Stimulated activated CD4-positive, alpha-beta T cell treated with anti-CD3 and anti-CD28 coated beads, Interleukin-4, amount 100 ng/mL, for 4 hours (primary cell): ENCODE results near the gene HINT2.

Source experiments
- DNase-seq, 2 experiments: peaks; one replicate each; pipeline ENCODE4 v3.0.0-alpha.2; 2020

Gene HINT2

DNA sequence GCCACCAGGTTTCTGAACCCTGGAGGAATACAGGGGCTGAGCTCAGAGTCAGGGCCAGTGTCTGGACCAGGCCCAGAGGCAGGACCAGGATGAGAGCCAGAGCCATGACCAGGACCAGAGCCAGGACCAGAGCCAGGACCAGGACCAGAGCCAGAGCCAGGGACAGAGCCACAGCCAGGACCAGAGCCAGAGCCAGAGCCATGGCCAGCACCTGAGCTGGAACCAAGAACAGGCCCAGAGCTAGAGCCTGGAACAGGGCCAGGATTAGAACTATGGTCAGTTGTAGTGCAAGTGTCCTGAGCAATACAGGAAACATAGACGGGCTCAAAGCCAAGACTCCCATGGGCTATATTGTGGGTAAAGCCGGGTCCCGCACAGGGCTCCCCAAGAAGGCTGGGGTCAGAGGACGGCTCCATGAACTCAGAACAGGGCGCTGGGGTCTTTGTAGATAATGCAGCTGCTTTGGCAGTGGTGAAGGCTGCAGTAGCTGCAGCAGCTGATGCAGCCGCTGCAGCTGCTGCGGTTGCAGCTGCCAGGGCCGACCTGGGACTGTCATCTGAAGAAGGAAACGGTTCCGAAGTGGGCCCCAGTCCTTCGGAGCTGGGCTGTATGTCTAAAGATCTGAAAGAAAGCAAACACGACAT lies 3.3 kb downstream of the HINT2 start:
- no peak for DNase-seq

DNA sequence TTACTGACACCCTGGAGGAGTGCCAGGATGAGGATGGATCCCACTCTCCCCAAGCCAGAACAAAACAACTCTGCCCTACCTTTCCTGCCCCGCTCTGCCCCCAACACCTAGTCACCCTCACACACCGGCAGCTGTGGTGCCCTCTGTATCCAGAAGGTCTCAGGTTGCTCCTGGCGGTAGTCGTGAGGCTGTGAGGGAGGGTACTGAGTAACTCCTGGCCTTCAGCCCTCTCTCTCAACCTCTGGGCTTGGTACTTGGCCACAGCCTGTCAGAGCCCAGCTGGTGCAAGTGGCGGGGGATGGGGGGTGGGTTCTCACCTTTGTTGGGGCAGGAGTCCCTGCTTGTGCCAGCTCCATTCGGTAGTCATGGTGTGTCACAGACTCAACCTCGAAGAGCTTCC lies 4.7 kb downstream of the HINT2 start:
- no peak for DNase-seq

DNA sequence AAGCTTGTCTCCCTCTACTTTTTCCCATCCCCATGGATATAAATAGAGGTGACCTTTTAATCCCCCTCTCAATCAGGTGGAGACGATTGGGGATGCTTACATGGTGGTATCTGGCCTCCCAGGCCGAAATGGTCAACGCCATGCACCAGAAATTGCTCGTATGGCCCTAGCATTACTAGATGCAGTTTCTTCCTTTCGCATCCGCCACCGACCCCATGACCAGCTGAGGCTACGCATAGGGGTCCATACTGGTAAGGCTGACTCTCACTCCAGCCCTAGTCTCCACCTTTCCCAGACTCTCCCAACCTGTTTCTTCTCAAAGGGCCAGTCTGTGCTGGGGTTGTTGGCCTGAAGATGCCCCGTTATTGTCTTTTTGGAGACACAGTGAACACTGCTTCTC lies 6.4 kb downstream of the HINT2 start:
- no peak for DNase-seq

DNA sequence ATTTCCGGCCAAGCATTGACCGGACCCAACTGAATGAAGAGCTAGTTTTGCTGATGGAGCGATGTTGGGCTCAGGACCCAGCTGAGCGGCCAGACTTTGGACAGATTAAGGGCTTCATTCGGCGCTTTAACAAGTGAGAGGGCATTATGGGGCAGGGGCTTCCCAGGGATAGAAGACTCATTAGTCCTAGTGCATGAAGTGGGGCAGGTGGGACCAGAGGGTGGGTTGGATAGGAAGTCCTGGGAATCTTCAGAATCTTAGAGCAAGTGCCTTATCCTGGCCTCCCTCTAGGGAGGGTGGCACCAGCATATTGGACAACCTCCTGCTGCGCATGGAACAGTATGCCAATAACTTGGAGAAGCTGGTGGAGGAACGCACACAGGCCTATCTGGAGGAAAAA lies 8.7 kb downstream of the HINT2 start:
- no peak for DNase-seq

DNA sequence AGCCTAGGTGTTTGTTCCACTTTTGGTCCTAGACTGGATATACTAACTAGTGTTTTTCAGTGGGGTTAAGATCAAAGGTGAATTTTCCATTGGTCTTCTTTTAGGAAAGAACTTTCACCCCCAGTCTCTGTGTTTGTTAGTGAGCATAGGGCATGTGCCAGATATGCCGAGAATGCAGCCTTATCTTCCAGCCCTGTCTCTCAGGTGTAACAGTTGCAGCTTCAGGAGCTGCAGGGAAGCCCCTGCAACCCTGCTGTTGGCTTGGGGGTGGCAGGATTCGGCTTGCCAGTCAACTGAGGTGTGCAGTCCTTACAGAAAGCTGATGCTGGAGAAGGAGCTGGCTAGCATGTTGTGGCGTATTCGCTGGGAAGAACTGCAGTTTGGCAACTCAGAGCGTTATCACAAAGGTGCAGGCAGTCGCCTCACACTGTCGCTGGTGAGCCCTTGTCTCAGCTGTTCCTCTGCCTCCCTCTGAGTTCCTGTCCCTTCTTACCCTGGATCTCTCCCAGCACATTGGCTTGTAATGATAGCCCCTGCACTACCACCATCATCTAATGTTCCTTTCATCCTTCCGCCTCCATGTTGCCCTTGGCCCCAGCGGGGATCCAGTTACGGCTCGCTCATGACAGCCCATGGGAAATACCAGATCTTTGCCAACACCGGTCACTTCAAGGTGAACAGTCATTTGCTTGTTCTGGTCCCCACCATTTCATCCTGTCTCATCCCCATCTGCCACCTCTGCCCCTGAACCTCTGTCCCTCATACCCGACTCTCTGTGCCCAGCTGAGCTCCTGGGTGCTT lies 13.3 kb downstream of the HINT2 start:
- DNase-seq: no peak

DNA sequence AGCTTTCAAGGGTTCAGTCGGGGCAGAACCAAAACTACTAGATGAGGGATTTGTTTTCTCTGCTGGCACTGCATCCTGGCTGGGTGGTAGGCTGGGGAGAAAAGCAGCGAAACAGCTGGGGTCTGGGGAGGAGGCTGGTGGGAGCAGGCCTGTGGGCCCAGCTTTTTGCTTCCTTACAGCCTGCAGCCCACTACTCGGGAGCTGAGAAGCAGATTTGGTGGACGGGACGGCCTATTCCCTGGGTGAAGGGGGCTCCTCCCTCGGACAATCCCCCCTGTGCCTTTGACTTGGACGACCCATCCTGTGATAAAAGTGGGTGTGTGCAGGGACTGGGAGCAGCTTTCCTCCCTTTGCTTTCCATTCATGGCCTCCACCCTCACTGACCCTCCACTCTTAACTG lies 14.3 kb downstream of the HINT2 start:
- no peak for DNase-seq

DNA sequence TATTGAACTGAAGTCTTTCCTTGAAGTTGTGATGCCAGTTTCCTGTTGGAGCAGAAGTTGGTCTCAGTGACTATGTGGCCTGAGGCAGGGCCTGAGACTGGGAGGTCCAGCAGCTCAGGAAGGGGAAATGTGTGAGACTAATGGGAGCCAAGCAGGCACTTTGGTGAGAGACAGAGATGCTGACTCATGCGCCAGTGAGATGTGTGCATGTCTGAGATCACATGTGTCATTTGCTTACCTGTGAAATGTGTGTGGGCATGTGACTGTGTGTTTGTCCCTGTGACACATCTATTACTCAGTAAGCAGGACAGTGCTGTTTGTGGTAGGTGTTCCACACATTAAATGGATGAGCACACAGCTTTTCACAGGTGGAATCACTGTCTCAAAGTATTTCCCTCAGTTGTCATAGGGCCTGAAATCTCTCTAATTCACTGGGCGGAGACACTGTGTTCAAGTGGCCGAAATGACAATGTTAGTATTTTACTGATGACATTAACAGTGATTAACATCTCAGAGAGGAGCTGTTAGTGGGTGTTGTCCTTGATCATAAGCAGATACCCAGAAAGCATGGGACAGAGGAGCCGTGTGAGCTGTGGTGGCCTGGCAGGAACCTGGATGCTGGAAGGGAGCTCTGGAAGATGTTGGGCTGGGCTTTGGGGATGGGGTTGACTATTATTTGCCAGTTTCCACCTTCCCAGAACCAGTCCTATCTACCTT lies 16.0 kb downstream of the HINT2 start:
- DNase-seq: peak; percentile 26 to 53

DNA sequence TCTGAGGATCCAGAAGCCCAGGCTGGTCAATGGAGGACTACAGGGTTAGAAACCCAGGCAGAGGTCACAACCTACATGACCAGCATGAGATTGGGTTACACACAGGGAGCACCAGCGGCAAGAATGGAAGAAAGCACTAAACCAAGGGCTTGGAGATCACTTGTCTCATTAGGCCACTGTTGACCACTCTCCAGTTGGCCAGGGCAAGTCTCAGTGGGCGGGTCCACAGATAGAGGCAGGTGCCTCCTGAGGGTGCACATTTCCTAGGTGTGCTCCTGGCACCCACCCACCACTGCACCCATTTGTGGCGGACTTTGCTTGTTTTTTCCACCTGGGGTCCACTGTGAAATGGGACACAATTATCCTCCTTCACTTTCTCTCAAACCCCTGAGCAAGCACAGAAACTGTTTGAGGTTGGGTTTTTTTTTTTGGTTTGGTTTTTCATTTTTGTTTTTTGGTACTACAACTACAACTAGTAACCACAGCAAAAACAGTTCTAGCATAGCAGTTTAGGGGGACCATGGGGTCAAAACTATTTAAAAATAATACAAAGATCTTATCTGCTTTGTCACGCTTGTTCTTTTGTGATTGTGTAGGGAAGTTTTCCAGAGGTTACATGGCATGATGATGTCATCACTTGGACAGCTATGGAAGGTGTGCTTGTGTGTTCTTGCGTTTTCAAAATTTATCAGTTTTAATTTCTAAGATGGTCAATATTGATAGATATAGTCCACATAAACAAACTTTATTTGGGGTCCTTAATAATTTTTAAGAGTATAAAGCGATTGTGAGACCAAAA lies 17.3 kb downstream of the HINT2 start:
- no peak for DNase-seq

DNA sequence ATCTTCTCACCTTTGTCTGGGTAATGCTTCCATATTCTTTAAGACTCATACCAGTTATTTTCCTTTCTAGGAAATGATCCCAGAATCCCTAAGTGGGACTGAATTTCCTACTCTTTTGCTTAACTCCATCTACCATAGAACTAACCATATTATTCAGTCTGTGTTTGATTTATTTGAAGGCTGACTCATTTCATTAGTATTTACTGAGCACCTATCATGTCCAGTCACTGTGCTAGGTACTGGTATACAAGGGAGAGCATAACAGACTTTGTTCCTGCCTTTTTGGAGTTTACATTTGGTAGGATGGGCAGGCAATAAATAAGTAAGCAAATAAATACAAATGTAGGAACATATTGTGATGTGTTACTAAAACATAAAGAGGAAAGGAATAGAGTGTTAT lies 19.1 kb downstream of the HINT2 start:
- DNase-seq: no peak

DNA sequence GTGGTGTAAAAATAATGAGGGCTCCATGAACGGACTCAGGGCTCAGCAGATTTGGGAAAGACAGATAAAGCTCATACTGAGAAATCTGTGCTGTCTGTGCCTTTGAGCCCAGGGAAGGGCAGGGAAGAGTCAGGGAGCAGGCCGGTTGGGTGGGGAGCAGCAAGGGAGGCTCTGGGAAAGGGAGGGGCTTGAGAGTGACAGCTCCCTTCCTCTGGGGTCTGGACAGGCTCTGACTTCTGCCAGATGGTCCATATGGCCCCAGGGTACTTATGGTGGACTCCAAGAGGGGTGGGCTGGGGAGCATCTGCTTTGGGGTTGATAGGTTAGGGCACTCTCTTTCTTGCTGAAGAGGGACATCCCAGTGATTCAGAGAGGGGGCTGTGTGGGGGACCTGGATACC lies 21.4 kb downstream of the HINT2 start:
- no peak for DNase-seq

DNA sequence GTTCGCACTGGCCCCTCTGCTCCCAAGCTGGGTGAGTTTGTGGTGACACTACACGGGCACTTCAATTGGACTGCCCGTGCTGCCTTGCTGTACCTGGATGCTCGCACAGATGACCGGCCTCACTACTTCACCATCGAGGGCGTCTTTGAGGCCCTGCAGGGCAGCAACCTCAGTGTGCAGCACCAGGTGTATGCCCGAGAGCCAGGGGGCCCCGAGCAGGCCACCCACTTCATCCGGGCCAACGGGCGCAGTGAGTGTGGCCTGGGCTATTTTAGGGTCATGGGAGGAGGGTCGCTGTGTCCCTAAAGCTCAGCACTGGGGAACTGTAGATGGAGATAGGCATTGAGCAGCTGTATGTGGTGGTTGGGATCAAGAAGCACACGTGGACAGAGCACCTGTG lies 22.0 kb downstream of the HINT2 start:
- DNase-seq: no peak

DNA sequence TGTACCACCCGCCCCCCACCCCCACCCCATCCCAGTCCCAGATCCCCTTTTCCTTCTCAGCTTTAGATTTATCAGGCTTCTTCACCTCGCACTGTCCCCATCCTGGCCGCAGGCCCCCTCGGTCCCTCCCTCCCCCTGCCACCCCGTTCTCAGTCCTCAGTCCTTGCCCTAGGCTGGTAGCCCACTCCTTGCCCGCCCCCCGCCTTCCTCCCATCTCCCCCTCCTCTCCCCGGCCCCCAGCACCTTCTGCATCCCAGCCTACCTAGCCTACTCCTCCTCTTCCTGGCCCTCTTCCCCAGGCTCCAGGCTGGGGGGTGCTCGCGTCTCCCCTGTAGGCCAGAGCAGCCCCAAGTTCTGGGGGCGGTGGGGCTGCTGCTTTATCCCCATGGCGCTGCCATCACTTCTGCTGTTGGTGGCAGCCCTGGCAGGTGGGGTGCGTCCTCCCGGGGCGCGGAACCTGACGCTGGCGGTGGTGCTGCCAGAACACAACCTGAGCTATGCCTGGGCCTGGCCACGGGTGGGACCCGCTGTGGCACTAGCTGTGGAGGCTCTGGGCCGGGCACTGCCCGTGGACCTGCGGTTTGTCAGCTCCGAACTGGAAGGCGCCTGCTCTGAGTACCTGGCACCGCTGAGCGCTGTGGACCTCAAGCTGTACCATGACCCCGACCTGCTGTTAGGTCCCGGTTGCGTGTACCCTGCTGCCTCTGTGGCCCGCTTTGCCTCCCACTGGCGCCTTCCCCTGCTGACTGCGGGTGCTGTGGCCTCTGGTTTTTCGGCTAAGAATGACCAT lies 22.6 kb downstream of the HINT2 start:
- DNase-seq: no peak

DNA sequence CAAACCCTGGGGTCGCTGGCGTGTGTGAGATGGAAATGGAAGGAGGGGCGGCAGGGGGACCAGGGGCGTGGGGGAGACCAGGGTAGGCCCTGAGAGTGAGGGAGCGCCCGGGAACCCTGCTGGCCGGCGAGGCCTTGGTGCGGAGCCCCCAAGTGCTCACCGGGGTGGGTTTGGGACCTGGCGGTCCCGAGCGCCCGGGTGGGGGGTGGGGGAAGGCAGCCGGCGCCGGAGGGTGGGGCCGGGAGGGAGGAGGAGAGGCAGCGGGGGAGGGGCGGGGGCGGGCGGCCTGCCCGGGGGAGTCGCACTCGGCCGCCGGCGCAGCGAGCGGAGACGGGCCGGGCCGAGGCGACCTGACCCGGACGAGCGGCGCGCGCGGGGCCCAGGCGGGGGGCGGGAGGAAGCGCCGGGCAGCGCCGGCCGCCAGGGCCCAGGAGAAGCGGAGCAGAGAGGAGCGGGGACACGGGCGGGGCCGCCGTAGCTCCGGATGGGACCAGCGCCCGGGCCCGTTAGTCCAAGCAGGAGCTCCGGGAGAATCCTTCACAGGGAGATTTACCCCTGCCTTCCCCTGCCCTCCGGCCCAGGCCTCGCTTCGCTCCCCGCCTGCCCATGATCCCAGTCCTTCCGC lies 23.4 kb downstream of the HINT2 start, which contains the start of gene NPR2:
Gene NPR2, plus strand, starts transcription at position 295 of the 625 bp plus-strand sequence. CDS start 818 bp downstream, outside the sequence.
- no peak for DNase-seq

DNA sequence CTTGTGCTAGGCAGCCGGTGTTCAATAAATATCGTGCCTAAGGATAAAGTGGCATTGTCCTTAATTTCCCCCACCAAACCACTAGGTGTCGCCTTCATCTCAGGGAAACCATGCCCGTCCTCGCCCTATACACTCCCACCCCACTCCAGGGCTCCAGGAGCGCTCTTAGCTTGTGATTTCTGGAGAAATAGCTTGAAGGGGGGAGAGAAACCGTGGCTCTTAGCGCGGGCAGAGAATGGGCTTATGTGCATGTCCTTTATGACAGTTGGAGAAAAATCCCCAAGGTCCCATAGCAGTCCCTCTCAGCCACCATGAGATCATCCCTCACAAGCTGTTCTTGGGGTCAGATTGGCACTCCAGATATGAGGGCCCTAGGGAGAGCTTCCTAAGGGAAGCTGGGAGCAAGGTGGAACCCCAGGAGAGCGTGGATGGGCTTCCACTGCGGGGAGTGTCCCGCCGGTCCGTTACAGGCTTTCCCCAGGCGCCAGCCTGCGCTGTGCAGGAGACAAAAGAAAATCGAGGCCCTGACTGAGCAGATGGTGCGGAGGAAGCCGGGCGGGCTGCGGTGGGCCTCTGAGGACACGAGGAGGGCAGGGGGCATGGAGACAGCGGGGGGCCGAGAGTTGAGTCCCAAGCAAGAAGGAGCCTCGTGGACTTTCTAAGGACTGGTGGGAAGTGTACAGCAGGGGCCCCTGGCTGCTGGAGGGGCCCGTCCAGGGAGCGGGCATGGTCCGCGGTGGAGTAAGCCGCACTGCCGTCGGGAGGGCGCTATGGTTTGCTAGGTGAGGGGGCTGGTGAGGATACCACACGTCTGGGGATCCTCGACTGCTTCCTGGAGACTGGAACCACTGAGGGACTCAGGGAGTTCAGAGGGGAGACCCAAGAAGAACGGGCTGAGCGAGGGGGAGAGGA lies 24.2 kb downstream of the HINT2 start:
- peak; percentile 31 to 45 for DNase-seq

DNA sequence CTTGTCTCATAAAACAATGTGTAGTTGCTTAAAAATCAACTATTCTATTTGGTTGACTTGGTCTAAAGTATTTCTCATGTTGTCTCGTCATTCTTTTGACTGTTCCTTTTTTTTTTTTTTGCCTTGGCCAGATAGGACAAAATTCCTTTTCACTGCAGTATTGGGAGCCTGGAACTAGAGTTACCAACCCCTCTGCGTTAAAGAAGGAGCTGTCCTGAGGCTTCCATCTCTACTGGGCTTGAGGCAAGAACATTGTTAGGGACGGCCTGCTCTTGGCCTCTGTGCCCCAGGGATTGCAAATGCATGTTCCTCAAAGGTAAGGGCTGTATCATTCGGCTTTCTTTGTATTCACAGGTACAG lies 24.8 kb downstream of the HINT2 start:
- DNase-seq: no peak

DNA sequence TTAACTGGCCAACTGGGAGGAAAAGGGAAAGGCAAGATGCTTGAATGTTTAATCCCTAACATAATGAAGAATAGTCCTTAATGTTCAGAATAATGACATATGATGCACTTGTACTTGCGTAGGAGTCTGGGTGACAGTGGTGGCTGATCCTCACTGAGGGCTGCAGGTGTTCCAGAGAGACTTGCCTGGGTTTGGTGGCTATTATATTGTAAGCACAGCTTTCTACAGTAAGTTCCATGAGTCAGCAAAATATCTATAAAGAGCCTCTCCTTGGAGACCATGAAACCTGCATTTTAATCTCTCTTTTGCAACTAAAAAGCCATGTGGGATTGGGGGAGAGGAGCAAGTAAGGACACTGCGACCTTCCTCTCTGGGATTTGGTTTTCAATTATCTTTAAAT lies 25.3 kb downstream of the HINT2 start:
- DNase-seq: no peak

DNA sequence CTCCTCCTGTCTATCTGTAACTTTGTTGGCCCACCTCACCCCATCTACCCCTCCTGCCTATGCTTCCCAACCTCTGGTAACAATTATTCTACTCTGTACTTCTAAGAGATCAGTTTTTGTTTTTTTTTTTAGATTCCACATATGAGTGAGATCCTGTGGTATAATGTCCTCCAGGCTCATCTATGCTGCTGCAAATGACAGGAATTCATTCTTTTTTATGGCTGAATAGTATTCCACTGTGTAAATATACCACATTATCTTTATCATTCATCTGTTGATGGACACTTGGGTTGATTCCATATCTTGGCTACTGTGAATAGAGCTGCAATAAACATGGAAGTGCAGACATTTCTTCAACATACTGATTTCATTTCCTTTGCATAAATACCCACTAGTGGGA lies 31.4 kb downstream of the HINT2 start:
- no peak for DNase-seq

DNA sequence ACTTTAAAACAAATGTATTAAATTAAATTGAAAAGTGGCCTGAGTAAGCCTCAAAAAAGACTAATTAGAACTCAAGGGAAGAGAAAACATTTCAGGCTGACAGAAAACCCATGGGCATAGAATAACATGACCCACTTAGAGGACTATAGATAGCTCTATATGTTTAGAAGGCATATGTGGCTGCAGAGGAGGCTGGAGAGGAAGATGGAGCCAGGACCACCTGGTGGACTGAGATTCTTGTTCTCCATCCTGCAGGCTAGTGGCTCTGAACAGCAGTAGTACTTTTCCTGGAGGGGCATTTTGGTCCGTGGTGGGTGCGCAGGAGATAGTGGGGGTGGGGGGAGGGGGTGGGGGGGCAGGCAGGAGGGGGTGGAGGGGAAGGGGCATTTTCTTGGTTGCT lies 33.8 kb downstream of the HINT2 start:
- DNase-seq: no peak

DNA sequence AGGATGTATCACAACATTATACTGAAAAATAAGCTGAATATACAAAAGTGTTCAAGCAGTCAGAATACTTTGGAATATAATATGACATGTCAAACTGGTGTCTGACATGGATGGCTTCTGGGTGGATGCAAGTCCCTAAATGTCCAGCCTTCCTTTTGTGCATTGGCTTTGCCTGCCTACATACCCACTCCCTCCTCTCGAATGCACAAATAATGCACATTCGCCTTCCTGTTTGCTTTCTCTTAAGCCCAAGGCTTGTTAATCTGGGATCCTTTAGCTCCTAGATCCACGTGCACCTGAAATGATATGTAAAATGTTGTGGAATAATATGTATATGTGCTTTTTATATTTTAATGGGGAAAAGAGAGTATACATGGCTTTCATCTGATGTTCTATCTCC lies 36.3 kb downstream of the HINT2 start:
- no peak for DNase-seq

DNA sequence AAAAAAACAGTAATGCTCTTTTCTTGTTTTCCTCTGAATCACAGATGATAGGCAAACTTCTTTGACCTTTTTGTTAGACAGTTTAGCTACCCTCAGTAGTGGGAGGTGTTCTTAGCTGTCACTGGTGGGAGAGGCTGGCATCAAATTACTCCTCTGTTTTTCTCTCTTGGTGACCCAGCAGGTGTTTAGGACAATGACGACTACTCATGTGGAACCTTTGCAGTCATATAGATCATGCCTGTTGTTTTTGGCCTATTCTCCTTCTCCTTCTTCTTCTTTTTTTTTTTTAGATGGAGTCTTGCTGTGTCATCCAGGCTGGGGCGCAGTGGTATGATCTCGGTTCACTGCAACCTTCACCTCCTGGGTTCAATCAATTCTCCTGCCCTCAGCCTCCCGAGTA lies 38.8 kb downstream of the HINT2 start:
- DNase-seq: no peak
